ENCODE results near the gene TBC1D22A.
A peak's percentile ranks its signal among the peaks of the same experiment; 100 is the strongest.

Gene TBC1D22A

GRCh38 chr22:47147572-47147971 lies 385.1 kb downstream of the TBC1D22A start:
- no peak for DNase-seq

- no peak for DNase-seq
These were observed 386.1 kb downstream of the TBC1D22A start for GRCh38 chr22:47148510-47148909.

GRCh38 chr22:47148956-47149728 lies 386.7 kb downstream of the TBC1D22A start:
- no peak for DNase-seq

- DNase-seq: no peak
These were observed 387.5 kb downstream of the TBC1D22A start for GRCh38 chr22:47149976-47150375.

GRCh38 chr22:47150426-47150825 lies 388.0 kb downstream of the TBC1D22A start:
- DNase-seq: no peak

GRCh38 chr22:47151064-47151463 lies 388.6 kb downstream of the TBC1D22A start:
- no peak for DNase-seq

- no peak for DNase-seq
These were observed 389.0 kb downstream of the TBC1D22A start for GRCh38 chr22:47151490-47151889.

- no peak for DNase-seq
These were observed 389.8 kb downstream of the TBC1D22A start for GRCh38 chr22:47152236-47152635.

- DNase-seq: no peak
These were observed 390.5 kb downstream of the TBC1D22A start for GRCh38 chr22:47152938-47153337.

GRCh38 chr22:47153854-47154525 lies 391.5 kb downstream of the TBC1D22A start:
- no peak for DNase-seq

GRCh38 chr22:47154621-47155081 lies 392.2 kb downstream of the TBC1D22A start:
- no peak for DNase-seq

GRCh38 chr22:47155131-47155885 lies 392.9 kb downstream of the TBC1D22A start:
- DNase-seq: no peak

- no peak for DNase-seq
These were observed 393.5 kb downstream of the TBC1D22A start for GRCh38 chr22:47155912-47156311.

GRCh38 chr22:47156352-47157092 lies 394.1 kb downstream of the TBC1D22A start:
- DNase-seq: no peak

- DNase-seq: no peak
These were observed 394.6 kb downstream of the TBC1D22A start for GRCh38 chr22:47157093-47157420.

GRCh38 chr22:47157486-47158270 lies 395.2 kb downstream of the TBC1D22A start:
- no peak for DNase-seq

GRCh38 chr22:47158457-47158856 lies 396.0 kb downstream of the TBC1D22A start:
- DNase-seq: no peak

- no peak for DNase-seq
These were observed 397.1 kb downstream of the TBC1D22A start for GRCh38 chr22:47159592-47159991.

- peak in 1 of 5 experiments; percentile 3 for DNase-seq
These were observed 397.7 kb downstream of the TBC1D22A start for GRCh38 chr22:47160141-47160541.

GRCh38 chr22:47160781-47161520 lies 398.5 kb downstream of the TBC1D22A start:
- DNase-seq: peak in 1 of 5 experiments; percentile 4

- DNase-seq: no peak
These were observed 399.2 kb downstream of the TBC1D22A start for GRCh38 chr22:47161631-47162030.

All from T-helper 2 cell (primary cell).